ENCODE results near the gene YAE1. TPM values are rescaled to one million over a fixed set of nuclear protein-coding genes. Genes with fewer than 3 reads are reported as not detected.
A peak's percentile ranks its signal among the peaks of the same experiment; 100 is the strongest.

Gene YAE1
- total RNA-seq = 10 to 100 TPM; 17.9 to 27.4 (median 23.5) TPM

GRCh38 chr7:39566023-39566921, at the start of gene YAE1:
YAE1 (plus strand) TSS chr7:39566404; CDS start chr7:39566419, 15 bp downstream.
- 0 to 1% methylated on average over 16 to 27 of the region's 64 CpGs for WGBS, 2 donors (ENCODE audit: low coverage in 1 of 2)
- peak; percentile 93 for ATAC-seq

GRCh38 chr7:39516498-39516897, 49.7 kb upstream of the YAE1 start:
- Histone ChIP-seq H3K9me3 (no peaks in the 10 kb centered on the region), H3K27me3 (no peaks in the 10 kb centered on the region), H3K4me1 (no peaks in the 10 kb centered on the region), H3K27ac (no peak overlapping the region), H3K4me3 (no peak overlapping the region), H3K36me3 (no peaks in the 10 kb centered on the region)
- 66 to 74% methylated on average over 7 of the region's 7 CpGs for WGBS, 2 donors (ENCODE audit: low coverage in 1 of 2)
- ATAC-seq = no peak
- TF ChIP-seq CTCF (IDR thresholded peaks at IDR 0.05) (no peak), POLR2A (IDR thresholded peaks at IDR 0.05) (no peak), POLR2AphosphoS5 (IDR thresholded peaks at IDR 0.05) (no peak), EP300 (IDR thresholded peaks at IDR 0.05) (no peak)

More at GRCh38 chr7:39566023-39566921, at the start of gene YAE1:
- Histone ChIP-seq H3K4me3 (peak within 1 kb of the TSS; percentile 74 to 81), H3K9me3 (no peaks in the 10 kb centered on the region), H3K36me3 (peaks cover 0 to 18% of the 10 kb centered on the region in 2 donors), H3K4me1 (peaks cover 0 to 19% (median 10%) of the 10 kb centered on the region in 3 donors), H3K27ac (peak within 1 kb of the TSS; percentile 56 to 87 (median 85)), H3K27me3 (no peaks in the 10 kb centered on the region)
- TF ChIP-seq POLR2AphosphoS5 (IDR thresholded peaks at IDR 0.05) (peak; percentile 84), EP300 (IDR thresholded peaks at IDR 0.05) (no peak), POLR2A (IDR thresholded peaks at IDR 0.05) (peak; percentile 53 to 77), CTCF (IDR thresholded peaks at IDR 0.05) (peak in 1 of 4 experiments; percentile 19)

GRCh38 chr7:39517240-39517639, 49.0 kb upstream of the YAE1 start:
- Histone ChIP-seq H3K36me3 (no peaks in the 10 kb centered on the region), H3K4me3 (no peak overlapping the region), H3K9me3 (no peaks in the 10 kb centered on the region), H3K27ac (no peak overlapping the region), H3K4me1 (no peaks in the 10 kb centered on the region), H3K27me3 (peaks cover 1% of the 10 kb centered on the region)
- WGBS, 2 donors (ENCODE audit: low coverage in 1 of 2) = 70% methylated on average over 3 of the region's 3 CpGs; no CpG with 5 or more reads in 1 of the 2 donors
- no peak for ATAC-seq
- TF ChIP-seq POLR2A (IDR thresholded peaks at IDR 0.05) = no peak
- no peak for TF ChIP-seq CTCF (IDR thresholded peaks at IDR 0.05)
- no peak for TF ChIP-seq EP300 (IDR thresholded peaks at IDR 0.05)
- TF ChIP-seq POLR2AphosphoS5 (IDR thresholded peaks at IDR 0.05) = no peak

GRCh38 chr7:39525926-39526325, 40.3 kb upstream of the YAE1 start:
- peaks cover 6% of the 10 kb centered on the region for H3K27me3 ChIP-seq
- no peaks in the 10 kb centered on the region for H3K9me3 ChIP-seq
- no peak overlapping the region for H3K27ac ChIP-seq
- TF ChIP-seq POLR2AphosphoS5 (IDR thresholded peaks at IDR 0.05) (no peak), POLR2A (IDR thresholded peaks at IDR 0.05) (no peak), CTCF (IDR thresholded peaks at IDR 0.05) (no peak), EP300 (IDR thresholded peaks at IDR 0.05) (no peak)
- WGBS, 2 donors (ENCODE audit: low coverage in 1 of 2) = 91 to 94% methylated on average over 1 of the region's 1 CpG
- no peaks in the 10 kb centered on the region for H3K36me3 ChIP-seq
- no peak for ATAC-seq
- H3K4me3 ChIP-seq = no peak overlapping the region
- H3K4me1 ChIP-seq = no peaks in the 10 kb centered on the region

GRCh38 chr7:39526666-39527065, 39.5 kb upstream of the YAE1 start:
- Histone ChIP-seq H3K9me3 (no peaks in the 10 kb centered on the region), H3K4me1 (no peaks in the 10 kb centered on the region), H3K27ac (no peak overlapping the region), H3K36me3 (no peaks in the 10 kb centered on the region), H3K4me3 (no peak overlapping the region), H3K27me3 (peaks cover 6% of the 10 kb centered on the region)
- no peak for ATAC-seq
- TF ChIP-seq EP300 (IDR thresholded peaks at IDR 0.05) (no peak), CTCF (IDR thresholded peaks at IDR 0.05) (no peak), POLR2AphosphoS5 (IDR thresholded peaks at IDR 0.05) (no peak)
